Measurements from ENCODE around the gene SERINC1.

GRCh38 chr6:122401104-122401503, 70.5 kb downstream of the SERINC1 start:
- TF ChIP-seq CTCF (IDR thresholded peaks at IDR 0.05) = no peak
- TF ChIP-seq POLR2A (IDR thresholded peaks at IDR 0.05) = no peak

Measured in uterus (tissue), 2 donors.